HFFc6 (cell line): ENCODE data around the gene TEX2. TPM values are rescaled to one million over a fixed set of nuclear protein-coding genes. Genes with fewer than 3 reads are reported as not detected.

Experiments
- DNase-seq: peaks from one replicate; pipeline ENCODE4 v3.0.0-alpha.2; 2018
- H3K27ac Mint-ChIP-seq: 2 replicates; pipeline ENCODE4 v1.8.0; 2020; ENCODE audit warnings: mild to moderate bottlenecking, mixed read lengths
- H3K27me3 Mint-ChIP-seq: 2 replicates; pipeline ENCODE4 v1.8.0; 2021; ENCODE audit warnings: mild to moderate bottlenecking, moderate library complexity, mixed read lengths; ENCODE audit not compliant: insufficient read depth
- H3K36me3 Mint-ChIP-seq: 2 replicates; pipeline ENCODE4 v1.8.0; 2021; ENCODE audit warnings: low read depth, mixed read lengths
- H3K4me1 Mint-ChIP-seq: 2 replicates; pipeline ENCODE4 v1.8.0; 2020; ENCODE audit warnings: low read depth, mixed read lengths
- H3K4me3 Mint-ChIP-seq: 2 replicates; pipeline ENCODE4 v1.8.0; 2020; ENCODE audit warnings: mild to moderate bottlenecking, moderate library complexity, mixed read lengths
- H3K9me3 Mint-ChIP-seq: 2 replicates; pipeline ENCODE4 v1.8.0; 2020; ENCODE audit warnings: mild to moderate bottlenecking, mixed read lengths
- long read RNA-seq: library from polyadenylated mRNA; unstranded; transcript quantifications from one replicate; pipeline ENCODE4 v2.0.0, GENCODE V29; 2019
- total RNA-seq, 6 experiments: library from RNA; stranded (reverse); fragmentation: NEBNext Ultra II Directional; extraction: Animal tissue kit (Norgen Biotek cat#: 25700); gene quantifications; 2 replicates in 1 of 6; 3 replicates in 5 of 6; pipeline ENCODE4 v1.2.3, GENCODE V29; 2021
- TF ChIP-seq, protein P1 (sequence below): fragments of 200-600 bp; sonication (generic); IDR thresholded peaks from 2 replicates; pipeline ENCODE4 v1.5.0; 2021; ENCODE audit warnings: antibody characterized with exemption, mild to moderate bottlenecking

TEX2 gene, protein sequence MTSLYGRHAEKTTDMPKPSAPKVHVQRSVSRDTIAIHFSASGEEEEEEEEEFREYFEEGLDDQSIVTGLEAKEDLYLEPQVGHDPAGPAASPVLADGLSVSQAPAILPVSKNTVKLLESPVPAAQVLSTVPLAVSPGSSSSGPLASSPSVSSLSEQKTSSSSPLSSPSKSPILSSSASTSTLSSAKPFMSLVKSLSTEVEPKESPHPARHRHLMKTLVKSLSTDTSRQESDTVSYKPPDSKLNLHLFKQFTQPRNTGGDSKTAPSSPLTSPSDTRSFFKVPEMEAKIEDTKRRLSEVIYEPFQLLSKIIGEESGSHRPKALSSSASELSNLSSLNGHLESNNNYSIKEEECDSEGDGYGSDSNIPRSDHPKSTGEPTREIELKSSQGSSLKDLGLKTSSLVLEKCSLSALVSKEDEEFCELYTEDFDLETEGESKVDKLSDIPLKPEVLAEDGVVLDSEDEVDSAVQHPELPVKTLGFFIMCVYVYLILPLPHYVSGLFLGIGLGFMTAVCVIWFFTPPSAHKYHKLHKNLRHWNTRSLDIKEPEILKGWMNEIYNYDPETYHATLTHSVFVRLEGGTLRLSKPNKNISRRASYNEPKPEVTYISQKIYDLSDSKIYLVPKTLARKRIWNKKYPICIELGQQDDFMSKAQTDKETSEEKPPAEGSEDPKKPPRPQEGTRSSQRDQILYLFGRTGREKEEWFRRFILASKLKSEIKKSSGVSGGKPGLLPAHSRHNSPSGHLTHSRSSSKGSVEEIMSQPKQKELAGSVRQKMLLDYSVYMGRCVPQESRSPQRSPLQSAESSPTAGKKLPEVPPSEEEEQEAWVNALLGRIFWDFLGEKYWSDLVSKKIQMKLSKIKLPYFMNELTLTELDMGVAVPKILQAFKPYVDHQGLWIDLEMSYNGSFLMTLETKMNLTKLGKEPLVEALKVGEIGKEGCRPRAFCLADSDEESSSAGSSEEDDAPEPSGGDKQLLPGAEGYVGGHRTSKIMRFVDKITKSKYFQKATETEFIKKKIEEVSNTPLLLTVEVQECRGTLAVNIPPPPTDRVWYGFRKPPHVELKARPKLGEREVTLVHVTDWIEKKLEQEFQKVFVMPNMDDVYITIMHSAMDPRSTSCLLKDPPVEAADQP
- 10 to 100 TPM; 41.2 to 58.7 (median 44.4) TPM for total RNA-seq
- long read RNA-seq, full-length matches to known transcripts = 10 of 39 reads
- long read RNA-seq, partial matches to known transcripts = 15 of 39 reads
- long read RNA-seq, other reads (novel, unspliced or antisense) = 14 of 39 reads

DNA sequence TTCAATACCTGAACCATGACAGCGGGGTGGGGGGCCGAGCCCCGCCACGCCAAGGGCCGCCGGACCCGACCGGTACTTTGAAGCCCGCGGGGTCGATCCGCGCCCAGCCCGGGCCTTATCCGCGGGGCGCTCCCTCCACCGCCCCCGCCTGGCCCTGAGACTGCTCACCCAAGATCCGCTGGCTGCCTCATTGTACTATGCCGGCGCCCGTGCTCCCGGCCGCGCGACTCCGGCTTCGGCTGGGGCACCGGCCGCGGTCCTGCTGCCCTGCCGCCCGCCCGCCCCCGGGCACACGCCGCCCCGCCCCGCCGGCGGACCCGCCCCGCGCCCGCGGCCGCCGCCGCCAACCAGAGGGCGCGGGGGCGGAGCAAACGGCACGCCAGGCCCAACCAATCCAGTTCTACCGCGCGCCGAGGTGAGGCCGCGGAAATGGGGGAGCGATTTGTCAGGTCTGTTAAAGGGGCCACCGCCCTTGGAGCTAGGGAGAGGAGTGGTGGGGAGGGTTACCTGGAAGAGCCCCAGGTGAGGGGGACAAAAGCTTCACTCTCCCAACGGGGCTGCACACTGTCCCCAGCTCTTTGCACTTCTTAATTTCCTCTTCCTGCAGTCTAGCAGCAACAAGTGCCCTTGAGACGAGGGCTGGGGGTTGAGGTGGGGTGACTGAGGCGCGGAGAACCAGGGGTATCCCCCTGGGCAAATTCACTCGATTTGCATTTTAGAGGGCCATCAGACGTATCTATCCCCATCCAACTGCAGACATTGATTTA lies at the start of gene TEX2:
TEX2 (minus strand) TSS at position 261 of the 767 bp plus-strand sequence. CDS start 49,043 bp downstream, outside the sequence.
- peaks cover 19% of the 10 kb centered on the region for H3K27me3 Mint-ChIP-seq
- TF ChIP-seq, protein P1, sequence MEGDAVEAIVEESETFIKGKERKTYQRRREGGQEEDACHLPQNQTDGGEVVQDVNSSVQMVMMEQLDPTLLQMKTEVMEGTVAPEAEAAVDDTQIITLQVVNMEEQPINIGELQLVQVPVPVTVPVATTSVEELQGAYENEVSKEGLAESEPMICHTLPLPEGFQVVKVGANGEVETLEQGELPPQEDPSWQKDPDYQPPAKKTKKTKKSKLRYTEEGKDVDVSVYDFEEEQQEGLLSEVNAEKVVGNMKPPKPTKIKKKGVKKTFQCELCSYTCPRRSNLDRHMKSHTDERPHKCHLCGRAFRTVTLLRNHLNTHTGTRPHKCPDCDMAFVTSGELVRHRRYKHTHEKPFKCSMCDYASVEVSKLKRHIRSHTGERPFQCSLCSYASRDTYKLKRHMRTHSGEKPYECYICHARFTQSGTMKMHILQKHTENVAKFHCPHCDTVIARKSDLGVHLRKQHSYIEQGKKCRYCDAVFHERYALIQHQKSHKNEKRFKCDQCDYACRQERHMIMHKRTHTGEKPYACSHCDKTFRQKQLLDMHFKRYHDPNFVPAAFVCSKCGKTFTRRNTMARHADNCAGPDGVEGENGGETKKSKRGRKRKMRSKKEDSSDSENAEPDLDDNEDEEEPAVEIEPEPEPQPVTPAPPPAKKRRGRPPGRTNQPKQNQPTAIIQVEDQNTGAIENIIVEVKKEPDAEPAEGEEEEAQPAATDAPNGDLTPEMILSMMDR = no peak; the same call in 1 of the 2 replicates

DNA sequence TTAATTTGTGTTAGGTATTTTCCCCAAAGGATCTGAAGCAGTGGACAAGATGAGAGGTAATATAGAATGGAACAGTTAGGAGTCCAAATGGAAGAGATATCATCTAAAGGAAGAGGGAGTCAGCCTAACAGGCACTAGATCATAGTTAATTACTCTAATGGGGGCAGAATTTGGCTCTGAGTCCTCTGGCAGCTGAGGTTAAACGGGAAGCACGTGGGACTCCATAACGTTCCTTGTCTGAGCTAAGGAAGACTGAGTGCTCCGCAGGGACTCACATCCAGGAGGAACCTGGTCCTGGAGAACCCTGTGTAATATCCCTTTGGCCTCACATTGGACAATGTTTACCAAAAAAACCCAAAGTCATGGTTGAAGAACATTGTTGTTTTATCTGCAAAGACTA lies 46.6 kb upstream of the TEX2 start:
- no peak for DNase-seq
- Mint-ChIP-seq H3K36me3 (no peaks in the 10 kb centered on the region), H3K27me3 (peaks cover 18% of the 10 kb centered on the region), H3K4me3 (no peak overlapping the region), H3K4me1 (no peaks in the 10 kb centered on the region), H3K27ac (no peak overlapping the region), H3K9me3 (no peaks in the 10 kb centered on the region)
- TF ChIP-seq, protein P1 = no peak

More for the DNA sequence above, at the start of gene TEX2:
- Mint-ChIP-seq H3K36me3 (no peaks in the 10 kb centered on the region), H3K4me1 (peaks cover 48% of the 10 kb centered on the region), H3K4me3 (peak within 1 kb of the TSS; percentile 94), H3K27ac (peak within 1 kb of the TSS; percentile 94), H3K9me3 (no peaks in the 10 kb centered on the region)
- peak; percentile 65 for DNase-seq

DNA sequence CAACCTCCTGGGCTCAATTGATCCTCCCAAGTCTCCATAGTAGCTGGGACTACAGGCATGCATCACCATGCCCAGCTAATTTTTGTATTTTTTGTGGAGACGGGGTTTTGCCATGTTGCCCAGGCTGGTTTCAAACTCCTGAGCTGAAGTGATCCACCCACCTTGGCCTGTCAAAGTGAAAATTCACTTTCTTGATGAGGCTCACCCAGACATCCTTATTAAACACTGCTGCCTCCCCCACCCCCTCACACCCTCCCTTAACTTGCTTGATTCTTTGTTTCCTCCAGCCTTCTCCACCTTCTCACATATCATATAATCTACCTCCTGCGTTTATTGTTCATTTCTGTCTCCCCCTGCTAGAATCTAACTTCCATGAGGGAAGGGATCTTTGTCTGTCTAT lies 46.0 kb upstream of the TEX2 start:
- no peak overlapping the region for H3K27ac Mint-ChIP-seq
- no peaks in the 10 kb centered on the region for H3K36me3 Mint-ChIP-seq
- H3K4me3 Mint-ChIP-seq = no peak overlapping the region
- H3K9me3 Mint-ChIP-seq = no peaks in the 10 kb centered on the region
- H3K4me1 Mint-ChIP-seq = no peaks in the 10 kb centered on the region
- no peak for DNase-seq
- peaks cover 18% of the 10 kb centered on the region for H3K27me3 Mint-ChIP-seq
- TF ChIP-seq, protein P1 = no peak

DNA sequence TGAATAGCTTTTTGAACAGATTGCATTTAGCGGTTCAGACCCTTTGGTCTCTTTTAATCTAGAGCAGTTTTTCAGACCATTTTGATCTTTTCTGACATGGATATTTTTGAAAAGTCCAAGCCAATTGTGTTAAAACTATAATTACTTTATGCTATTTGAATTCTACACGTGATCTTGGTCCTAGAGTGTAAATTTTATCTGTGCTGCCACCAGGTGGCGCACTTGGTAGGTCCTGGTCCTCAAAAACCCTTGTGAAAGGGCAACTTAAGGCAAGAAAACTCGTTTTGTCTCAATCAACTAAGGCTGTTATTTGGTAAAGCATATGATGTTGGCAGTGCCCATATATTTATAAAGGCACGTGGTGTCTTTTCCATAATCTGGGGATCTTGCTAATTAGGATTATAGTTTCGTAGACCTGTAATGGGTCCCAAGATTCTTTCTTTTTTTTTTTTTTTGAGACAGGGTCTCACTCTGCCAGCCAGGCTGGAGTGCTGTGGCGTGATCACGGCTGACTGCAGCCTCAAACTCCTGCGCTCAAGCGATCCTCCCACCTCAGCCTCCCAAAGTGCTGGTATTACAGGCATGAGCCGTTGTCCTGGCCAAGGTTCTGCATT lies 43.9 kb upstream of the TEX2 start:
- Mint-ChIP-seq H3K27me3 (peaks cover 24% of the 10 kb centered on the region), H3K9me3 (no peaks in the 10 kb centered on the region), H3K27ac (no peak overlapping the region), H3K36me3 (no peaks in the 10 kb centered on the region), H3K4me1 (peaks cover 4% of the 10 kb centered on the region; the same call in 1 of the 2 replicates), H3K4me3 (no peak overlapping the region)
- TF ChIP-seq, protein P1 = peak; percentile 97
- DNase-seq = peak; percentile 50
